DOHH2 (cell line): Measurements from ENCODE around the gene PDE2A.

ENCODE experiments used
- H3F3A ChIP-seq: fragments of 200-600 bp; sonication (generic), shearing (Covaris generic); 2 replicates; pipeline ENCODE4 v1.6.0; 2016; ENCODE audit warnings: antibody characterized with exemption, mild to moderate bottlenecking; ENCODE audit not compliant: control insufficient read depth, insufficient read depth
- H3K27ac ChIP-seq: fragments of 200-600 bp; sonication (generic); 2 replicates; pipeline ENCODE4 v1.5.1; 2014; ENCODE audit warnings: low read depth, mild to moderate bottlenecking, low read length, moderate library complexity
- H3K27me3 ChIP-seq: fragments of 200-600 bp; sonication (generic); 2 replicates; pipeline ENCODE4 v1.6.1; 2014; ENCODE audit warnings: mild to moderate bottlenecking, low read length, mixed read lengths; ENCODE audit not compliant: control insufficient read depth
- H3K36me3 ChIP-seq: fragments of 200-600 bp; sonication (generic); 2 replicates; pipeline ENCODE4 v1.6.1; 2014; ENCODE audit warnings: mild to moderate bottlenecking, low read length, moderate library complexity, mixed read lengths; ENCODE audit not compliant: control insufficient read depth
- H3K4me1 ChIP-seq: fragments of 200-600 bp; sonication (generic); 2 replicates; pipeline ENCODE4 v1.6.1; 2014; ENCODE audit warnings: mild to moderate bottlenecking, low read length, mixed read lengths; ENCODE audit not compliant: control insufficient read depth
- H3K4me2 ChIP-seq: fragments of 200-600 bp; sonication (generic); 2 replicates; pipeline ENCODE4 v1.6.0; 2014; ENCODE audit warnings: mild to moderate bottlenecking, low read length, moderate library complexity
- H3K4me3 ChIP-seq: fragments of 200-600 bp; sonication (generic); 2 replicates; pipeline ENCODE4 v1.5.1; 2014; ENCODE audit warnings: mild to moderate bottlenecking, low read length, mixed read lengths
- H3K79me2 ChIP-seq: fragments of 200-600 bp; sonication (generic); 2 replicates; pipeline ENCODE4 v1.6.1; 2014; ENCODE audit warnings: mild to moderate bottlenecking, low read length, mixed read lengths; ENCODE audit not compliant: control insufficient read depth
- H3K9me2 ChIP-seq: fragments of 200-600 bp; sonication (generic); replicated peaks from 2 replicates; pipeline ENCODE4 v1.6.1; 2014; ENCODE audit warnings: mild to moderate bottlenecking, low read length, mixed read lengths; ENCODE audit not compliant: control insufficient read depth
- H3K9me3 ChIP-seq: fragments of 200-600 bp; sonication (generic); 2 replicates; pipeline ENCODE4 v1.6.1; 2014; ENCODE audit warnings: antibody characterized with exemption, low read length, mixed read lengths; ENCODE audit not compliant: control insufficient read depth, insufficient read depth
- H4K20me1 ChIP-seq: fragments of 200-600 bp; sonication (generic); 2 replicates; pipeline ENCODE4 v1.6.0; 2014; ENCODE audit warnings: low read depth, mild to moderate bottlenecking, antibody characterized with exemption, low read length, moderate library complexity; ENCODE audit not compliant: control insufficient read depth, insufficient read depth
- CTCF ChIP-seq: fragments of 200-600 bp; sonication (generic); IDR thresholded peaks from one replicate; pipeline ENCODE4 v1.5.1; 2014; ENCODE audit warnings: antibody characterized with exemption, mild to moderate bottlenecking, low read depth, low read length; ENCODE audit not compliant: poor library complexity, severe bottlenecking
- EZH2phosphoT487 ChIP-seq: fragments of 200-600 bp; sonication (generic); IDR thresholded peaks from 2 replicates; pipeline ENCODE4 v1.6.1; 2017; ENCODE audit warnings: borderline replicate concordance, mild to moderate bottlenecking, antibody characterized with exemption, low read length, moderate library complexity, mixed read lengths

Gene PDE2A

GRCh38 chr11:72703267-72704008 lies 29.2 kb upstream of the PDE2A start:
- H3K4me1 ChIP-seq, result no peaks in the 10 kb centered on the region
- H4K20me1 ChIP-seq, result no peaks in the 10 kb centered on the region
- no peaks in the 10 kb centered on the region for H3F3A ChIP-seq
- H3K27ac ChIP-seq, result no peak overlapping the region
- no peaks in the 10 kb centered on the region for H3K9me3 ChIP-seq
- H3K4me3 ChIP-seq, result no peak overlapping the region
- no peaks in the 10 kb centered on the region for H3K9me2 ChIP-seq
- H3K79me2 ChIP-seq, result no peaks in the 10 kb centered on the region
- H3K36me3 ChIP-seq, result peaks cover 46% of the 10 kb centered on the region
- H3K4me2 ChIP-seq, result no peak overlapping the region
- TF ChIP-seq EZH2phosphoT487 (no peak), CTCF (no peak)
- no peaks in the 10 kb centered on the region for H3K27me3 ChIP-seq

GRCh38 chr11:72702577-72703241 lies 28.5 kb upstream of the PDE2A start:
- no peak overlapping the region for H3K27ac ChIP-seq
- no peaks in the 10 kb centered on the region for H3K27me3 ChIP-seq
- H3K4me3 ChIP-seq, result no peak overlapping the region
- no peaks in the 10 kb centered on the region for H3K9me2 ChIP-seq
- peaks cover 41% of the 10 kb centered on the region for H3K36me3 ChIP-seq
- TF ChIP-seq EZH2phosphoT487, result no peak
- TF ChIP-seq CTCF, result no peak
- no peaks in the 10 kb centered on the region for H3K9me3 ChIP-seq
- H3K4me1 ChIP-seq, result no peaks in the 10 kb centered on the region
- H3K79me2 ChIP-seq, result no peaks in the 10 kb centered on the region
- H3K4me2 ChIP-seq, result no peak overlapping the region
- H4K20me1 ChIP-seq, result no peaks in the 10 kb centered on the region
- H3F3A ChIP-seq, result no peaks in the 10 kb centered on the region

- TF ChIP-seq EZH2phosphoT487, result no peak
- no peak for TF ChIP-seq CTCF
- H3K4me2 ChIP-seq, result no peak overlapping the region
- no peaks in the 10 kb centered on the region for H4K20me1 ChIP-seq
- no peaks in the 10 kb centered on the region for H3K9me2 ChIP-seq
- H3F3A ChIP-seq, result no peaks in the 10 kb centered on the region
- H3K36me3 ChIP-seq, result peaks cover 42% of the 10 kb centered on the region
- H3K79me2 ChIP-seq, result no peaks in the 10 kb centered on the region
- H3K27me3 ChIP-seq, result no peaks in the 10 kb centered on the region
- H3K4me1 ChIP-seq, result no peaks in the 10 kb centered on the region
- H3K27ac ChIP-seq, result no peak overlapping the region
- no peak overlapping the region for H3K4me3 ChIP-seq
- H3K9me3 ChIP-seq, result no peaks in the 10 kb centered on the region
These were observed 27.9 kb upstream of the PDE2A start for GRCh38 chr11:72702096-72702495.
